IMR-90 (cell line): ENCODE measurements around the gene ZNF813. TPM values are rescaled to one million over a fixed set of nuclear protein-coding genes. Genes with fewer than 3 reads are reported as not detected.
A peak's percentile ranks its signal among the peaks of the same experiment; 100 is the strongest.

Source experiments
- ATAC-seq: fragments of 200-7000 bp; cut with Tn5 transposase; 2 replicates; pipeline ENCODE4 v1.9.1; 2020; ENCODE audit warnings: low read depth, mild to moderate bottlenecking, moderate library complexity
- BruUV-seq: library from RNA; stranded (reverse); fragments of 400-500 nt; replicated peaks from 2 replicates; lab custom pipeline; 2021; lab: Mats Ljungman, UMichigan
- CTCF ChIA-PET: fragments of 300-600 bp; formaldehyde crosslinking; extraction: SDS; loops from one replicate; lab custom pipeline; 2021; ENCODE audit warnings: antibody characterized with exemption; lab: Yijun Ruan, JAX
- POLR2A ChIA-PET: fragments of 300-600 bp; sonication (Branson Sonifier 250); formaldehyde crosslinking; loops from one replicate; lab custom pipeline; 2022; ENCODE audit warnings: antibody characterized with exemption; ENCODE audit not compliant: unreplicated experiment; lab: Charles Lee
- DNase-seq: peaks from one replicate; pipeline ENCODE4 v3.0.0; 2013
- H2AFZ ChIP-seq: replicated peaks from 2 replicates; pipeline ENCODE3; 2013; ENCODE audit warnings: low read length, mild to moderate bottlenecking; ENCODE audit not compliant: poor library complexity
- H2AK5ac ChIP-seq: 2 replicates; pipeline ENCODE4 v1.6.1; 2013; ENCODE audit warnings: low read depth, low read length, inconsistent platforms
- H2AK9ac ChIP-seq: replicated peaks from 2 replicates; pipeline ENCODE3; 2013; ENCODE audit warnings: mild to moderate bottlenecking, low read depth, low read length, moderate library complexity; ENCODE audit not compliant: poor library complexity
- H2BK120ac ChIP-seq: 2 replicates; pipeline ENCODE4 v1.6.1; 2013; ENCODE audit warnings: low read depth, low read length, inconsistent platforms
- H2BK15ac ChIP-seq: 3 replicates; pipeline ENCODE4 v1.6.1; 2013; ENCODE audit warnings: low read depth, low read length, inconsistent platforms
- H2BK20ac ChIP-seq: 2 replicates; pipeline ENCODE4 v1.6.1; 2013; ENCODE audit warnings: low read depth, mild to moderate bottlenecking, inconsistent platforms, low read length, moderate library complexity
- H2BK5ac ChIP-seq: 2 replicates; pipeline ENCODE4 v1.6.1; 2013; ENCODE audit warnings: mild to moderate bottlenecking, low read depth, low read length, inconsistent platforms; ENCODE audit not compliant: poor library complexity, severe bottlenecking
- H3K14ac ChIP-seq: replicated peaks from 2 replicates; pipeline ENCODE4 v1.6.1; 2013; ENCODE audit warnings: low read depth, low read length, inconsistent platforms
- H3K18ac ChIP-seq: 2 replicates; pipeline ENCODE4 v1.6.1; 2013; ENCODE audit warnings: low read depth, low read length, control low read depth
- H3K23ac ChIP-seq: 2 replicates; pipeline ENCODE4 v1.6.1; 2013; ENCODE audit warnings: low read depth, low read length, inconsistent platforms
- H3K27ac ChIP-seq: 2 replicates; pipeline ENCODE4 v1.5.1; 2013; ENCODE audit warnings: mild to moderate bottlenecking, control low read depth, low read length; ENCODE audit not compliant: insufficient read depth
- H3K27me3 ChIP-seq: 2 replicates; pipeline ENCODE4 v1.6.1; 2013; ENCODE audit warnings: low read length; ENCODE audit not compliant: control insufficient read depth, insufficient read depth
- H3K36me3 ChIP-seq: 2 replicates; pipeline ENCODE4 v1.6.1; 2013; ENCODE audit warnings: low read length, mixed read lengths; ENCODE audit not compliant: control insufficient read depth, insufficient read depth
- H3K4ac ChIP-seq: 2 replicates; pipeline ENCODE4 v1.6.1; 2013; ENCODE audit warnings: low read depth, low read length, inconsistent platforms
- H3K4me1 ChIP-seq: 2 replicates; pipeline ENCODE4 v1.6.1; 2013; ENCODE audit warnings: low read length, mixed read lengths; ENCODE audit not compliant: control insufficient read depth, insufficient read depth
- H3K4me2 ChIP-seq: 2 replicates; pipeline ENCODE4 v1.6.1; 2013; ENCODE audit warnings: low read depth, mild to moderate bottlenecking, control low read depth, low read length, moderate library complexity
- H3K4me3 ChIP-seq: 2 replicates; pipeline ENCODE4 v1.5.1; 2013; ENCODE audit warnings: low read depth, mild to moderate bottlenecking, control low read depth, low read length, moderate library complexity; ENCODE audit not compliant: insufficient read depth
- H3K56ac ChIP-seq: 2 replicates; pipeline ENCODE4 v1.6.1; 2013; ENCODE audit warnings: low read length, inconsistent platforms; ENCODE audit not compliant: insufficient read depth; ENCODE audit errors: extremely low read depth
- H3K79me1 ChIP-seq, 2 experiments: 2 replicates each; pipeline ENCODE4 v1.6.1; 2013; ENCODE audit warnings: low read length in 2 of 2, inconsistent platforms in 1 of 2, low read depth in 1 of 2
- H3K9ac ChIP-seq: 2 replicates; pipeline ENCODE4 v1.6.1; 2013; ENCODE audit warnings: low read depth, low read length, control low read depth
- H3K9me1 ChIP-seq: 2 replicates; pipeline ENCODE4 v1.6.1; 2013; ENCODE audit warnings: low read length, inconsistent platforms; ENCODE audit not compliant: insufficient read depth
- H3K9me3 ChIP-seq: 2 replicates; pipeline ENCODE4 v1.6.1; 2013; ENCODE audit warnings: low read length; ENCODE audit not compliant: control insufficient read depth, insufficient read depth
- H4K20me1 ChIP-seq: 2 replicates; pipeline ENCODE4 v1.6.1; 2013; ENCODE audit warnings: low read length, inconsistent platforms; ENCODE audit not compliant: insufficient read depth
- H4K5ac ChIP-seq: 2 replicates; pipeline ENCODE4 v1.6.1; 2013; ENCODE audit warnings: mild to moderate bottlenecking, low read depth, low read length, control low read depth
- H4K8ac ChIP-seq, 2 experiments: 2 replicates each; pipeline ENCODE4 v1.6.1; 2013; ENCODE audit warnings: low read depth in 2 of 2, low read length in 2 of 2, control low read depth in 1 of 2, inconsistent platforms in 1 of 2
- H4K91ac ChIP-seq: 2 replicates; pipeline ENCODE4 v1.6.1; 2013; ENCODE audit warnings: low read depth, low read length, inconsistent platforms; ENCODE audit not compliant: insufficient read depth
- CEBPB ChIP-seq: IDR thresholded peaks from 2 replicates; pipeline ENCODE4 v1.6.1; 2012; ENCODE audit warnings: low read depth, low read length, improper control_type of control experiment
- CTCF ChIP-seq: conservative IDR thresholded peaks from 2 replicates; pipeline ENCODE4 v1.5.1; 2012; ENCODE audit warnings: mild to moderate bottlenecking, low read depth, low read length, improper control_type of control experiment
- FOS ChIP-seq: fragments of 150-350 bp; IDR thresholded peaks from 2 replicates; pipeline ENCODE4 v1.6.1; 2016; ENCODE audit warnings: low read depth, low read length
- MAZ ChIP-seq: IDR thresholded peaks from 2 replicates; pipeline ENCODE4 v1.6.1; 2012; ENCODE audit warnings: low read depth, mild to moderate bottlenecking, low read length, improper control_type of control experiment, moderate library complexity, borderline replicate concordance
- MXI1 ChIP-seq: IDR thresholded peaks from 2 replicates; pipeline ENCODE4 v1.6.1; 2012; ENCODE audit warnings: low read depth, mild to moderate bottlenecking, low read length, moderate library complexity, borderline replicate concordance
- NFE2L2 ChIP-seq: fragments of 150-350 bp; IDR thresholded peaks from 2 replicates; pipeline ENCODE4 v1.6.1; 2016; ENCODE audit warnings: low read depth, mild to moderate bottlenecking, low read length
- POLR2A ChIP-seq: IDR thresholded peaks from 2 replicates; pipeline ENCODE4 v1.6.1; 2012; ENCODE audit warnings: mild to moderate bottlenecking, low read depth, low read length
- RAD21 ChIP-seq: IDR thresholded peaks from 2 replicates; pipeline ENCODE4 v1.6.1; 2012; ENCODE audit warnings: low read length, improper control_type of control experiment
- SMC3 ChIP-seq: fragments of 150-350 bp; IDR thresholded peaks from 2 replicates; pipeline ENCODE4 v1.6.1; 2016; ENCODE audit warnings: low read depth, mild to moderate bottlenecking, antibody characterized with exemption, low read length, moderate library complexity
- USF2 ChIP-seq: fragments of 150-350 bp; IDR thresholded peaks from 2 replicates; pipeline ENCODE4 v1.6.1; 2017; ENCODE audit warnings: mild to moderate bottlenecking, antibody characterized with exemption, low read length, low read depth
- WGBS, 2 experiments: methylation state at CpG; one replicate each; pipeline versions ENCODE4 v1.1.5 to v1.1.7; 2013; ENCODE audit warnings: missing lambda C conversion rate in 2 of 2; ENCODE audit not compliant: insufficient read length in 1 of 2; ENCODE audit errors: extremely low coverage in 2 of 2; 5-methylcytosine and 5-hydroxymethylcytosine counted together
- dilution Hi-C: fragments of 300-500 bp; cut with HindIII; formaldehyde crosslinking; loops from one replicate; pipeline ENCODE4 v1.14.3; 2018; ENCODE audit warnings: low sequenced_read_pairs; ENCODE audit not compliant: unreplicated experiment
- in situ Hi-C: fragments of 300-500 bp; cut with MboI; formaldehyde crosslinking; loops from 3 replicates; pipeline ENCODE4 v1.14.3; 2019; ENCODE audit warnings: low sequenced_read_pairs, inconsistent platforms, mixed read lengths
- intact Hi-C: fragments of 100-400 bp; cut with micrococcal nuclease; formaldehyde crosslinking; loops from 2 replicates; pipeline ENCODE4 v1.10.0; 2022
- polyA plus RNA-seq, 3 experiments: library from polyadenylated mRNA; depleted of rRNA; stranded (reverse); fragments of >200 nt; gene quantifications; 2 replicates each; pipeline ENCODE4 v1.2.3, GENCODE V29; 2012; ENCODE audit warnings: low replicate concordance in 1 of 3
- total RNA-seq: library from RNA; depleted of rRNA; stranded (reverse); fragments of >200 nt; gene quantifications from 2 replicates; pipeline ENCODE4 v1.2.3, GENCODE V29; 2012

Gene ZNF813
- total and polyA plus RNA-seq, 2 of the 4 experiments (the other 2 are of a cell fraction) = 0.82 to 3.4 TPM

- TF ChIP-seq MXI1 = peak; percentile 91; the same call in 1 of the 2 replicates
- no peak; the same call in 1 of the 2 replicates for TF ChIP-seq RAD21
Observed at GRCh38 chr19:53431399-53432087, 36.0 kb upstream of the ZNF813 start, which contains the start of gene ZNF761 (continued).

- Histone ChIP-seq H4K8ac (peak overlapping the region; percentile 67 to 79; a peak in 2 of 4 replicates), H2BK15ac (no peak overlapping the region), H4K5ac (0 out of 2 replicates have a peak overlapping the region, but pooled peaks have one; percentile 27), H2BK5ac (peak overlapping the region; percentile 25), H3K9me3 (no peaks in the 10 kb centered on the region), H4K20me1 (no peaks in the 10 kb centered on the region), H3K4me2 (peak overlapping the region; percentile 65), H3K9ac (peak overlapping the region; percentile 85), H3K27me3 (no peaks in the 10 kb centered on the region), H2AK9ac (peak overlapping the region; percentile 88), H2AFZ (peak overlapping the region; percentile 93), H4K91ac (peak overlapping the region; percentile 39; the same call in 1 of the 2 replicates), H2BK120ac (no peak overlapping the region), H3K79me1 (peaks cover 0 to 20% of the 10 kb centered on the region in 2 experiments), H3K18ac (no peak overlapping the region), H3K56ac (0 out of 2 replicates have a peak overlapping the region, but pooled peaks have one; percentile 53), H2AK5ac (peak overlapping the region; percentile 36; the same call in 1 of the 2 replicates), H3K9me1 (no peaks in the 10 kb centered on the region), H3K23ac (peak overlapping the region; percentile 97), H3K4me1 (no peaks in the 10 kb centered on the region), H3K36me3 (peaks cover 14% of the 10 kb centered on the region), H2BK20ac (no peak overlapping the region), H3K4ac (peak overlapping the region; percentile 85), H3K27ac (peak overlapping the region; percentile 57), H3K4me3 (peak overlapping the region; percentile 87), H3K14ac (peak overlapping the region; percentile 89)
- peak; percentile 13 for DNase-seq
- ATAC-seq = peak; percentile 31
- intact Hi-C loops = no loop called here
- TF ChIP-seq CEBPB (no peak), USF2 (no peak), CTCF (no peak), POLR2A (no peak), SMC3 (no peak), MAZ (no peak), RAD21 (no peak), FOS (no peak), NFE2L2 (no peak)
- dilution Hi-C loops = no loop called here
- BruUV-seq = no TSS peak
- in situ Hi-C loops = no loop called here
- 0% methylated on average over 8 of the region's 30 CpGs; no CpG with 5 or more reads in 1 of the 2 experiments for WGBS, 2 experiments
- CTCF ChIA-PET = no interaction called here
- POLR2A ChIA-PET = no interaction called here
Observed at GRCh38 chr19:53432088-53432661, 35.4 kb upstream of the ZNF813 start.
